Pancreas (tissue), 10 donors: ENCODE data around the gene MACROD2. TPM values are rescaled to one million over a fixed set of nuclear protein-coding genes. Genes with fewer than 3 reads are reported as not detected.

Experiments
- ATAC-seq, 4 donors: fragments of 200-7000 bp; cut with Tn5 transposase; one replicate each; pipeline versions ENCODE4 v1.8.0 to v1.9.1; 2020; ENCODE audit warnings: mild to moderate bottlenecking in 4 of 4, moderate library complexity in 4 of 4
- DNase-seq, 6 donors: peaks; one replicate each; pipeline ENCODE4 v3.0.0-alpha.2; 2020
- FAIRE-seq: peaks from 2 replicates; lab custom pipeline; 2012; peaks lifted over from hg19 to GRCh38; lab: Jason Lieb, UNC
- H3K27ac ChIP-seq, 4 donors: fragments of 200-600 bp; sonication (generic); 1 replicate in 3 of 4; 2 replicates in 1 of 4; pipeline versions ENCODE4 v1.5.0 to v1.8.0; 2020
- H3K27me3 ChIP-seq, 4 donors: fragments of 200-600 bp; one replicate each; pipeline ENCODE4 v1.8.0; 2021
- H3K36me3 ChIP-seq, 3 donors: fragments of 200-600 bp; sonication (generic) in 1 of 3; one replicate each; pipeline versions ENCODE4 v1.5.0 to v1.8.0; 2020 to 2021
- H3K4me1 ChIP-seq, 3 donors: fragments of 200-600 bp; one replicate each; pipeline ENCODE4 v1.8.0; 2021
- H3K4me3 ChIP-seq, 4 donors: fragments of 200-600 bp; sonication (generic) in 2 of 4; one replicate each; pipeline versions ENCODE4 v1.5.0 to v1.8.0; 2020 to 2021
- H3K9me3 ChIP-seq, 4 donors: fragments of 200-600 bp; one replicate each; pipeline ENCODE4 v1.8.0; 2021
- CTCF ChIP-seq, 4 donors: fragments of 200-600 bp; sonication (generic) in 3 of 4; IDR thresholded peaks; one replicate each; pipeline versions ENCODE4 v1.5.0 to v1.8.0; 2021; ENCODE audit warnings: antibody characterized with exemption in 4 of 4
- WGBS, 2 donors: extraction: QIAGEN DNeasy Blood & Tissue Kit; methylation state at CpG; one replicate each; pipeline ENCODE4 v1.1.7; 2013; 5-methylcytosine and 5-hydroxymethylcytosine counted together
- intact Hi-C, 3 donors: fragments of 100-400 bp; cut with DNase I; formaldehyde crosslinking; loops; one replicate each; pipeline versions ENCODE4 v1.11.1 to v1.14.2; 2022
- polyA plus RNA-seq, 2 donors: library from polyadenylated mRNA; stranded (reverse); fragments of 200-250 nt; gene quantifications; one replicate each; pipeline ENCODE4 v1.2.3, GENCODE V29; 2013
- total RNA-seq, 6 donors: library from RNA; stranded (reverse); fragmentation: NEBNext Ultra II Directional in 4 of 6; extraction: Animal tissue kit (Norgen Biotek cat#: 25700) in 4 of 6; gene quantifications; one replicate each; pipeline versions ENCODE4 v1.2.1 to v1.2.4, GENCODE V29; 2021 to 2023
- donor health status: healthy with polysubstance abuse.
- donor health status: DM: no; HTN: no; CAD: no; lungs with moderate emphysema.
- donor health status: DM: no; HTN: no; CAD: no.
- donor health status: control.
- donor health status: control.
- donor health status: Bipolar disorder and iron deficiency.
- donor health status: DM: yes; HTN: yes; CAD: no.
- donor health status: DM: no; HTN: no; CAD: no.
- donor health status: DM: no; HTN: no; CAD: no.
- donor health status: DM: yes; HTN: yes; CAD: no.

The MACROD2 gene
- total and polyA plus RNA-seq, 8 donors, result 1.7 to 4.9 (median 2.7) TPM

GRCh38 chr20:15708984-15709598 is 1713.8 kb downstream of the MACROD2 start:
- DNase-seq (peak; percentile 20 to 85 (median 52)), ATAC-seq (peak; percentile 46 to 81 (median 67)), FAIRE-seq (no peak)
- Histone ChIP-seq H3K27me3 (no peaks in the 10 kb centered on the region), H3K4me1 (no peaks in the 10 kb centered on the region), H3K36me3 (no peaks in the 10 kb centered on the region), H3K4me3 (no peak overlapping the region), H3K9me3 (no peaks in the 10 kb centered on the region), H3K27ac (no peak overlapping the region)
- 55 to 57% methylated on average over 9 of the region's 9 CpGs for WGBS, 2 donors
- intact Hi-C loops, result no loop called here
- TF ChIP-seq CTCF (IDR thresholded peaks at IDR 0.05), result peak in 3 of 4 donors; percentile 28 to 45 (median 42)

DNA sequence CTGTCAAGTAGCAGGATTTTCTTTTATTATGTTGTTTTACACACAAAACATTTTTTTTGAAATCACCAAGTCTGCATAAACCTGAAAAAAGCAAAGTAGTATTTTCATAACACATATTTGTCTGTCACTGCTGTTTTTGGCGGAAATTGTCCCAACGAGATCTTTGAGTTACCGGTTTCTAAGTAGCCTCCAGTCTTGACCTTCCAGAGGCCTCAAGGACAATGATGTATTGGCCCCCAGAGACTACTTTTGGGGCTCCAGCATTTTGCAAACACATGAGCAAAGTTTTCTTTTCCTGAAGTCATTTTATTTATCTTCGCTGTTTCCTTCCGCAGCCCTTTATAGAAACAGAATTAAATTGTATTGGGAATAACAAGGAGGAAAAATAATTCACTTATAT is 1715.3 kb downstream of the MACROD2 start:
- Histone ChIP-seq H3K36me3 (no peaks in the 10 kb centered on the region), H3K27me3 (no peaks in the 10 kb centered on the region), H3K9me3 (no peaks in the 10 kb centered on the region), H3K27ac (no peak overlapping the region), H3K4me3 (no peak overlapping the region), H3K4me1 (no peaks in the 10 kb centered on the region)
- intact Hi-C loops, result no loop called here
- ATAC-seq, result no peak
- no peak for DNase-seq
- no peak for TF ChIP-seq CTCF (IDR thresholded peaks at IDR 0.05)
- 73 to 79% methylated on average over 5 of the region's 5 CpGs for WGBS, 2 donors
- no peak for FAIRE-seq

DNA sequence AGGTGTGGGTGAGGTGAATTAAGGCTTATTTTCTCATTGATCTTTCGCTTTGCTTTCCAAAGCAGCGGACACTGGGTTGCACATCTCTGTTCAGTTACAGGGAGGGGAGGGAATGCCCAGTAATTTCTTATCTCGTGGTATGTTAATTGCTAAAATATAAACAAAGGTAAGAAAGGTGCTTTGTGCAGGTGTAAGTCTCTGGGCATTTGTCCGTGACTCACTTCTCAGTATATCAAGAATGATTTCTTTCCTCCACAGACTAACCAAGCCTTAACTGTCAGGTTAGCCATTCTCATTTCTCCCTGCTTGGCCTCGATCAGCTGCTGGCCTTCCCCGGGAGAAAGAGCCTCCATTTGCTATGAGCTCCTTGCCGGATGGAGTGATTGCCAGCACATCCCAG is 1715.9 kb downstream of the MACROD2 start:
- TF ChIP-seq CTCF (IDR thresholded peaks at IDR 0.05), result no peak

GRCh38 chr20:15716256-15716655 is 1720.9 kb downstream of the MACROD2 start:
- WGBS, 2 donors, result 70 to 79% methylated on average over 5 of the region's 5 CpGs

More for the DNA sequence above, 1715.9 kb downstream of the MACROD2 start:
- Histone ChIP-seq H3K27ac (no peak overlapping the region), H3K4me3 (no peak overlapping the region), H3K36me3 (no peaks in the 10 kb centered on the region), H3K4me1 (no peaks in the 10 kb centered on the region), H3K27me3 (no peaks in the 10 kb centered on the region), H3K9me3 (no peaks in the 10 kb centered on the region)
- no peak for FAIRE-seq
- peak in 2 of 4 donors; percentile 51 to 53 for ATAC-seq
- 28 to 29% methylated on average over 7 of the region's 7 CpGs for WGBS, 2 donors
- no peak for DNase-seq
- intact Hi-C loops, result no loop called here

More at GRCh38 chr20:15716256-15716655, 1720.9 kb downstream of the MACROD2 start:
- DNase-seq (no peak), FAIRE-seq (no peak), ATAC-seq (no peak)
- Histone ChIP-seq H3K27me3 (no peaks in the 10 kb centered on the region), H3K36me3 (no peaks in the 10 kb centered on the region), H3K9me3 (no peaks in the 10 kb centered on the region), H3K4me1 (no peaks in the 10 kb centered on the region), H3K4me3 (no peak overlapping the region), H3K27ac (no peak overlapping the region)
- no peak for TF ChIP-seq CTCF (IDR thresholded peaks at IDR 0.05)
- intact Hi-C loops, result no loop called here
